ENCODE measurements around the gene RARA. TPM values are rescaled to one million over a fixed set of nuclear protein-coding genes. Genes with fewer than 3 reads are reported as not detected.
A peak's percentile ranks its signal among the peaks of the same experiment; 100 is the strongest.

RARA gene
- total and polyA plus RNA-seq, 11 donors = 14.1 to 41.4 (median 19.4) TPM

- TF ChIP-seq POLR2A (IDR thresholded peaks at IDR 0.05) (no peak), CTCF (IDR thresholded peaks at IDR 0.05) (no peak)
- Histone ChIP-seq H3K36me3 (no peaks in the 10 kb centered on the region), H3K4me1 (peaks cover 55 to 100% (median 99%) of the 10 kb centered on the region in 12 donors), H3K27me3 (no peaks in the 10 kb centered on the region), H3K9me3 (no peaks in the 10 kb centered on the region), H3K4me3 (peak overlapping the region in 1 of 12 donors; percentile 29), H3K27ac (peak overlapping the region; percentile 44 to 99 (median 94))
- DNase-seq (peak in 3 of 5 donors; percentile 13 to 41 (median 18)), ATAC-seq (no peak)
- intact Hi-C loops (cut with DNase I) = no loop called here
- 81 to 85% (median 82%) methylated on average over 13 of the region's 13 CpGs for WGBS, 4 donors
Observed at GRCh38 chr17:40325156-40326013, 16.4 kb downstream of the RARA start.

GRCh38 chr17:40326014-40326831 lies 17.2 kb downstream of the RARA start:
- DNase-seq = peak in 3 of 5 donors; percentile 25 to 29 (median 28)
- H3K4me1 ChIP-seq = peaks cover 63 to 100% (median 99%) of the 10 kb centered on the region in 12 donors
- H3K27me3 ChIP-seq = no peaks in the 10 kb centered on the region
- H3K27ac ChIP-seq = peak overlapping the region; percentile 27 to 99 (median 92)
- peak overlapping the region in 2 of 12 donors; percentile 1 to 29 for H3K4me3 ChIP-seq
- H3K9me3 ChIP-seq = no peaks in the 10 kb centered on the region
- intact Hi-C loops (cut with DNase I) = no loop called here
- no peak for TF ChIP-seq POLR2A (IDR thresholded peaks at IDR 0.05)
- no peak for TF ChIP-seq CTCF (IDR thresholded peaks at IDR 0.05)
- 60 to 64% (median 62%) methylated on average over 17 of the region's 17 CpGs for WGBS, 4 donors
- H3K36me3 ChIP-seq = peaks cover 0 to 6% (median 0%) of the 10 kb centered on the region in 9 donors
- no peak for ATAC-seq

GRCh38 chr17:40326832-40327199 lies 17.8 kb downstream of the RARA start:
- H3K4me3 ChIP-seq = peak overlapping the region in 2 of 12 donors; percentile 1 to 29
- 40 to 70% (median 53%) methylated on average over 1 of the region's 1 CpG for WGBS, 4 donors
- no peaks in the 10 kb centered on the region for H3K27me3 ChIP-seq
- peak in 3 of 5 donors; percentile 23 to 54 (median 28) for DNase-seq
- no peak for ATAC-seq
- no peak for TF ChIP-seq CTCF (IDR thresholded peaks at IDR 0.05)
- no peak for TF ChIP-seq POLR2A (IDR thresholded peaks at IDR 0.05)
- H3K9me3 ChIP-seq = no peaks in the 10 kb centered on the region
- intact Hi-C loops (cut with DNase I) = no loop called here
- H3K36me3 ChIP-seq = peaks cover 0 to 11% (median 0%) of the 10 kb centered on the region in 9 donors
- peak overlapping the region; percentile 27 to 99 (median 92) for H3K27ac ChIP-seq
- peaks cover 64 to 100% (median 99%) of the 10 kb centered on the region in 12 donors for H3K4me1 ChIP-seq
